ENCODE results near the gene DAD1.

- TF ChIP-seq REST (IDR thresholded peaks at IDR 0.05; ENCODE audit: insufficient read depth in 1 of 2, low read depth in 2 of 2, low read length in 2 of 2) (no peak), SIN3A (IDR thresholded peaks at IDR 0.05; ENCODE audit: borderline replicate concordance, insufficient read depth, low read length) (no peak), POLR2AphosphoS5 (IDR thresholded peaks at IDR 0.05; ENCODE audit: low read depth, low read length) (no peak), TAF1 (IDR thresholded peaks at IDR 0.05; ENCODE audit: borderline replicate concordance, insufficient read depth, low read length) (no peak)
These were observed 40.3 kb upstream of the DAD1 start for GRCh38 chr14:22629361-22629760.

Measured in PFSK-1 (cell line).